GM10248 (cell line): ENCODE results near the gene ZNF506.
"Not testable (repeated sequence)": the region's sequence is repeated elsewhere in the genome, so short reads cannot be mapped to it uniquely, and the experiment has no call there.

Experiments
- CTCF ChIA-PET: fragments of 300-600 bp; sonication (Branson Sonifier 250); formaldehyde crosslinking; extraction: SDS; loops from one replicate; lab custom pipeline; 2021; ENCODE audit warnings: antibody characterized with exemption; lab: Yijun Ruan, JAX
- POLR2A ChIA-PET: fragments of 350-650 bp; sonication (Branson Sonifier 250); formaldehyde crosslinking; extraction: SDS; loops from one replicate; lab custom pipeline; 2020; ENCODE audit warnings: antibody characterized with exemption; lab: Yijun Ruan, JAX
- DNase-seq: peaks from one replicate; pipeline ENCODE4 v3.0.0; 2012; ENCODE audit errors: extremely low spot score
- CTCF ChIP-seq: IDR thresholded peaks from 2 replicates; pipeline ENCODE4 v1.5.1; 2012; ENCODE audit warnings: mild to moderate bottlenecking, low read depth; ENCODE audit errors: extremely low read depth, missing control alignments, control extremely low read depth

The ZNF506 gene

GRCh38 chr19:19817357-19817756, 4.2 kb downstream of the ZNF506 start:
- no peak for TF ChIP-seq CTCF
- ChIA-PET POLR2A (interaction anchor here (0.7 kb wide), 1 partner anchor 235 kb away, joined by 7 read pairs; no protein-coding TSS in a partner anchor), CTCF (no interaction called here)
- no peak for DNase-seq

GRCh38 chr19:19816679-19817078, 4.9 kb downstream of the ZNF506 start:
- no peak for DNase-seq
- ChIA-PET POLR2A (no interaction called here), CTCF (no interaction called here)
- no peak for TF ChIP-seq CTCF

GRCh38 chr19:19811999-19812398, 9.6 kb downstream of the ZNF506 start:
- POLR2A ChIA-PET, DNase-seq: not testable (repeated sequence)
- CTCF ChIA-PET, result interaction anchor here (1.2 kb wide), 1 partner anchor 84 kb away, joined by 3 read pairs; no protein-coding TSS in a partner anchor

- DNase-seq, result no peak
- ChIA-PET CTCF (interaction anchor here (1.2 kb wide), 1 partner anchor 9 kb away, joined by 3 read pairs; no protein-coding TSS in a partner anchor), POLR2A (no interaction called here)
- TF ChIP-seq CTCF, result no peak
These were observed 16.1 kb downstream of the ZNF506 start for GRCh38 chr19:19805480-19805879.

GRCh38 chr19:19788015-19788414, 33.5 kb downstream of the ZNF506 start:
- no peak for DNase-seq
- POLR2A ChIA-PET, result no interaction called here
- TF ChIP-seq CTCF, result no peak
- CTCF ChIA-PET, result interaction anchor here (1.4 kb wide), 1 partner anchor 12 kb away, joined by 4 read pairs; no protein-coding TSS in a partner anchor

GRCh38 chr19:19785476-19785875, 36.1 kb downstream of the ZNF506 start:
- CTCF ChIA-PET, POLR2A ChIA-PET, DNase-seq: not testable (repeated sequence)

- DNase-seq, result no peak
- ChIA-PET CTCF (no interaction called here), POLR2A (no interaction called here)
- no peak for TF ChIP-seq CTCF
These were observed 38.8 kb downstream of the ZNF506 start for GRCh38 chr19:19782783-19783182.

GRCh38 chr19:19781791-19782190, 39.8 kb downstream of the ZNF506 start:
- CTCF ChIA-PET, result interaction anchor here (1.4 kb wide), 1 partner anchor 9 kb away, joined by 5 read pairs; no protein-coding TSS in a partner anchor
- POLR2A ChIA-PET, DNase-seq: not testable (repeated sequence)
